UCSD-AML1 (cell line): ENCODE results near the gene SBDS.
"Not testable (repeated sequence)": the region's sequence is repeated elsewhere in the genome, so short reads cannot be mapped to it uniquely, and the experiment has no call there.

Source experiments
- DNase-seq: peaks from one replicate; lab custom pipeline; 2025; ENCODE audit not compliant: unreplicated experiment; lab: John Stamatoyannopoulos, UW

The SBDS gene

GRCh38 chr7:66996444-66997191 lies 1.2 kb upstream of the SBDS start, which contains the start of gene TYW1:
Gene TYW1, plus strand, starts transcription at chr7:66996833. Its CDS starts 146 bp downstream, at chr7:66996979.
- peak; percentile 89 for DNase-seq

DNA sequence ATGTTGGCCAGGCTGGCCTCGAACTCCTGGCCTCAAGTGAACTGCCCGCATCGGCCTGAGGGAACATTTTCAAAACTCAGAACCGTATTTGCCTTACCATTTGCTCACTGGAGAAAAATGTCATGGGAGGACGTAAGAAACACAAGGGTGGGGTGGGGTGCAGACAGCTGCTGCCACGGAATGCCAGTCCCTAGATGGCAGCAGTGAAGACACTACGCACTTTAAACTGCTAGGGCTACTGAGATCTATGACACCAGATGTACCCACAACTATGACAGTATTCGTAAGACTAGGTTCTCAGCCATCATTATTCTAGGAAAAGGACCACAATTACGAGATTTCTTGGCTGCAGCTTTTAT lies 716 bp downstream of the SBDS start:
- DNase-seq, result peak; percentile 25

DNA sequence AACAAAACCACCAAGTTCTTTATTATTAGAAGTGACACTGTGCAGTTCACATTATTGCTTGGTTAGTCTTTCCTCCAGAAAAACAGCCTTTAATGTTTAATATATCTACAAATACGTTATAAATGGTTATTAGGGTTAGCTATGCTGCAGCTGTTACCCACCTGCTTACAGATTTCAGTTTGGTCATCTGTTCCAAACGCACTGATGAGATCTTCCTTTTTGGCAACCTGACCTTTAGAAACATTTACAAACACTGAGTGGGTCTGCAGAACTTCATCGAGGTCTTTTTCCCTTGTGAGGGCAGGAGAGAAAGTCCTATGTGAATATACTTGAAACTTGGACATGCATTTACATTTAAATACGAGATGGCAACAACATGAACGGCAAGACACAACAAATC lies 1.3 kb downstream of the SBDS start:
- not testable (repeated sequence) for DNase-seq

DNA sequence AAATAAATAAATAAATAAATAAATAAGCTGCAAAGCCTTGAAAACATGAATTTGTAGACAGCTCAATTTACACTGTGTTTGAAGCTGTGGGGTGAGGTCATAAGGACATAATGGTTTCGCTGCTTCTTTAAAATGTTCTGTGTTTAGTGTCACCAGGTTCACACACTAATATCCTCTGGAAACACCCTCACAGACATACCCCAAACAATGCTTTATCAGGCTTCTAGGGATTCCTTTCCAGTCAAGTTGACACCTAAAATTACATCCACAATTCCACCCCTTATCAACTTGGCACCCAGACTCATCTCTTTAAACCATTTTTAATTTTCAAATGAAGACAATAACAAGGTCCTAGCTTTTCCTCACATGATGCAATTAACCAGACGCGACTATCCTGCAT lies 5.8 kb downstream of the SBDS start:
- DNase-seq, result not testable (repeated sequence)

- not testable (repeated sequence) for DNase-seq
Measured at GRCh38 chr7:66980336-66980735, 15.1 kb downstream of the SBDS start.

DNA sequence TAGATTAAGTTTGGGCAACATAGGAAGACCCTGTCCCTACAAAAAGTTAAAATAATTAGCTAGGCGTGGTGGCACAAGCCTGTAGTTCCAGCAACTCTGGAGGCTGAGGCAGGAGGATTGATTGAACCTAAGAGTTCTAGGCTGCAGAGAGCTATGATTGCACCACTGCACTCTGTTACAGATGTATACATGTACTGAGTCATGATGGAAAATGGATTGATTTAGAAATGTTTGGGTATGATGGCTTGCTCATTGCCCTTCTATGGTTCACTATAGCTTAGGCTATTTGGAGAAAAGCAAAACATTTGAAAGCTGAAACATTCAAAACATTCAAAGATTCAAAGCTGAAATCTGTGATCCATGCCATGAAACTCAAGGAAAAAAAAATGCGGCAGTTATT lies 16.4 kb downstream of the SBDS start:
- not testable (repeated sequence) for DNase-seq

DNA sequence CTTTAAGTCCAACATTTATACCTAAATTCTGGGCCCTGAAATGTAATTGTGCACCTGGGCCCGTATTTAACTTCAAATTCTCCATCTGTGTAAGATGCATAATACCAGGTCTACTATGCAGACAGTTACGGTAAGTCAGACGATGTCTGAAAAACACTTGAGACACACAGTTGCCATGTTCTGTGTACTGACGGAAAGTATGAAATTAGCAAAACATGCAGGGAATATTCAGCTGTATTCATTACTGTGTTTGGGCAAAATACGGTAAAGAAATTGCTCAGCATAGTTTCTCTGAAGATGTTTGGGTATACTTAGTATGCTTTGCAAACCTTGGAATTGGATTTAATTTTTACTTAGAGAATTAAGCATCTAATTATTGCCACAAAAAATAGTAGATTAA lies 17.1 kb downstream of the SBDS start:
- DNase-seq, result not testable (repeated sequence)

DNA sequence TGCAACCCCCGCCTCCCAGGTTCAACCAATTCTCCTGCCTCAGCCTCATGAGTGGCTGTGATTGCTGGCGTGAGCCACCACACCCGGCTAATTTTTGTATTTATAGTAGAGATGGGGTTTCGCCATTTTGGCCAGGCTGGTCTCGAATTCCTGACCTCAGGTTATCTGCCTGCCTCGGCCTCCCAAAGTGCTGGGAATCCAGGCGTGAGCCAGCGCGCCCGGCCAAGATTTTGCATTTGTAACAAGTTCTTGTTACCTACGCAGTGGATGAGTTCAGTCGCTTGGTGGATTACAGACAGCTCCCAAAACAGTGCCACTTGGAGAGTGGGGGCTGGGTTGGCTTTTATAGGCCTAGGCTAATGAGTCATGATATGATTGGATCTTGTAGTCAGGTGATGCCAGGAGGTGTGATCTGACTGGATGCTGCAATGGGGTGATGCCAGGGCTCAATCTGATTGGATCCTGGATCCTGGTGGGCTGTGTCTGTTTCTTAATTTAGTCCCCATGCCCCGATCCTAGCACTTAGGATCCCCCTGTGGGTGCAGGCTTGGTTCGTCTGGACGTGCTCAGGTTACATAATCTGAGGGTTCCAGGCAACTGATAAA lies 20.3 kb downstream of the SBDS start:
- no peak for DNase-seq

- peak; percentile 7 for DNase-seq
Measured at GRCh38 chr7:66970310-66970709, 25.1 kb downstream of the SBDS start.

- not testable (repeated sequence) for DNase-seq
Measured at GRCh38 chr7:66969001-66969400, 26.4 kb downstream of the SBDS start.

- no peak for DNase-seq
Measured at GRCh38 chr7:66967029-66967428, 28.4 kb downstream of the SBDS start.

GRCh38 chr7:66964411-66964810 lies 31.0 kb downstream of the SBDS start:
- no peak for DNase-seq

GRCh38 chr7:66961096-66961495 lies 34.3 kb downstream of the SBDS start:
- no peak for DNase-seq

GRCh38 chr7:66960192-66960591 lies 35.2 kb downstream of the SBDS start:
- no peak for DNase-seq

DNA sequence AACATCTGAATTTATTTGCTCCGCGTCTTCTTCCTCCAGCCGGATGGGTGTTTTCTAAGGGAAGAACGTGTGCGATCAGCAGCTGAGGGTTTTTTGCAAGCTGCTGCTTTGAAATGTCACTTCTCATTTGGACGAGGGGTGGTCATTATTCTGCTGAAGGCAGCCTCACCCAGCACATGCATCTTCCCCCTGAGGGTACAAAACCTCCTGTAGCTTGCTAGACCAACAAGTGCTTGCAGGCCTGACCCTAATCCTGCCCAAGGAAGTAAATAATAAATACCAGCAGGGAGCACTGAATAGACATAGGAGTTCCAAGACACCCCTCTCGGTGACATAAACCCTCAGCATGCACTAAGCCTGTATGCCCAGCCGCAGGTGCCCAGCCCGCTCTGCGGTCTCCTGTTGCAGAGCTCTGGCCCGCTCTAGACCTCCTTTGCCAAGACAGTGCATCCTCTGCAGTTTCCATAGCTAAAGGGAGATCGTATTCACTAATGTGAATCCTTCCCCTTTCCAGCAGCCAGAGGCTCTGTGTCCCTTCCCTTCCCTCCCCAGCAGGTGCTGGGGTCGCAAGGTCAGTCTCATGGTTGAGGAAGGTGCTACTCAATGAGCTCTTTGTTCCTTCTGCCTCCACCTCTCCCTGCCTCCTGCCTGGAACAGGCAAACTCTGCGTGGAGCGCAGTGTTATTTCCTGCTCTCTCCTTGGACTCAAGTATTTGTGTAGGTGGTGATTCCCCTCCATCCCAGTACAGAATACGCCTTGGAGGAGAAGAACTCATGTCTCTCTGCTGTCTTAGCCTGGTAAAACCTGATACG lies 36.6 kb downstream of the SBDS start:
- DNase-seq, result no peak

DNA sequence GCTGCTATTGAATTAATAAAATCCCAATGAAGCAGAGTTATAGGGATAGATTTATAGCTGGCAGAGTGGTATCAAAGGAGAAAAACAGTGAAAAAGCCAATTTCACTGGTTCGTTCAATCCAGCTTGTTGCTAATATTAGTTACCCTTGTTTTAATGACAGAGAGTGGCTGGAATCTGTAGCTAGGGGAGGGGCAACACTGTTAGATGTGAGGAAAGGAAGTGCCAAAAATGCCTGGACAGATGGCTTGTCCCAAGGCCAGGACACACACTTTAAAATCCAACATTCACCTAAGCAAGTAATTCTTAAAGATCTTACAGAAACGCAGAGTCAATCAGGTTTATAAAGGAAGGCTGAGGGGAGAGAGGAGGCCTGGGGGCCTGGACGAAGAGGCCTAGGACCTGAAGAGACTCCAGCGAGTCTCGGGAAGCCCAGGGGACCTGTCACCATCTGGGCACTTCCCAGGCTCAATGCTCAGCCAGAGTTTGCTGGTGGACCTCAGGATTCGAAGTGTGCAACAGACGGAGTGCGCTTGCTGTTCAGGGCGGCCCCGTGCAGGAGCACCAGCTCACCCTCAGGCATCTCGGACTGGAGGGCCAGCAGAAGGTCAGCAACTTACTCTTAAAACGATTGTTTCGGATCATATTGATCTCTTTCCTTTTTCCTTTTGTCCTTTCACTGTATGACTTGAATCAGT lies 37.6 kb downstream of the SBDS start:
- no peak for DNase-seq

GRCh38 chr7:66953044-66953427 lies 42.4 kb downstream of the SBDS start:
- no peak for DNase-seq

GRCh38 chr7:66952343-66953043 lies 42.9 kb downstream of the SBDS start:
- DNase-seq, result no peak

- no peak for DNase-seq
Measured at GRCh38 chr7:66950763-66951162, 44.6 kb downstream of the SBDS start.

DNA sequence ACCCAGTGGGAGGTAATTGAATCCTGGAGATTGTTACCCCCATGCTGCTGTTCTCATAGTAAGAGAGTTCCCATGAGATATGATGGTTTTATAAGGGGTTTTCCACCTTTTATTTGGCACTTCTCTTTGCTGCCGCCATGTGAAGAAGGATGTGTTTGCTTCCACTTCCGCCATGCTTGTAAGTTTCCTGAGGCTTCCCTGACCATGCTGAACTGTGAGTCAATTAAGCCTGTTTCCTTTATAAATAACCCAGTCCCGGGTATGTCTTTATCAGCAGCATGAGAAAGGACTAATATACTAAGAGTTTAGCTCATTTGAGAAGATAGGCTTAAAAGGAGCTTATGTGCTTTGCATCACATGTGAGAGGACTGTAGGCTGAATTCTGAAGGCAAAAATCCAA lies 45.1 kb downstream of the SBDS start:
- no peak for DNase-seq
